ENCODE measurements around the gene MAST3. TPM values are rescaled to one million over a fixed set of nuclear protein-coding genes. Genes with fewer than 3 reads are reported as not detected.

MAST3 gene
- total RNA-seq, 1 experiment from 2014 or later, result 14.2 TPM

GRCh38 chr19:18096258-18096657, 1.3 kb upstream of the MAST3 start:
- ATAC-seq, result no peak
- H3K79me2 ChIP-seq (ENCODE audit: insufficient read depth, low read length), result no peaks in the 10 kb centered on the region
- no peaks in the 10 kb centered on the region for H3K27me3 ChIP-seq (ENCODE audit: insufficient read depth, low read length)
- no TSS peak for BruUV-seq (replicated peaks)
- H4K20me1 ChIP-seq (ENCODE audit: insufficient read depth), result no peaks in the 10 kb centered on the region
- TF ChIP-seq MAX (IDR thresholded peaks at IDR 0.05) (no peak), CTCF (IDR thresholded peaks at IDR 0.05 in 2 of 3, conservative IDR thresholded peaks at IDR 0.05 in 1 of 3; ENCODE audit: borderline replicate concordance in 1 of 3, insufficient read depth in 1 of 3, low read depth in 2 of 3, low read length in 2 of 3) (no peak), ZFX (IDR thresholded peaks at IDR 0.05) (no peak), EZH2phosphoT487 (IDR thresholded peaks at IDR 0.05; ENCODE audit: borderline replicate concordance) (no peak), TCF7L2 (IDR thresholded peaks at IDR 0.05; ENCODE audit: borderline replicate concordance, extremely low read depth, insufficient read depth, insufficient read length) (no peak), POLR2AphosphoS5 (IDR thresholded peaks at IDR 0.05; ENCODE audit: low read depth, low read length) (no peak), SIN3A (IDR thresholded peaks at IDR 0.05; ENCODE audit: low read depth) (no peak), ATF3 (IDR thresholded peaks at IDR 0.05) (no peak), FOSL1 (IDR thresholded peaks at IDR 0.05; ENCODE audit: low read depth) (no peak), ZBTB33 (IDR thresholded peaks at IDR 0.05; ENCODE audit: extremely low read depth, insufficient replicate concordance, low read length) (no peak), RAD21 (IDR thresholded peaks at IDR 0.05; ENCODE audit: low read depth) (no peak)
- H3K9ac ChIP-seq (ENCODE audit: low read length), result no peak overlapping the region
- ChIA-PET POLR2A (no interaction called here), RAD21 (ENCODE audit: low non-redundant PET in 1 of 2, low total read pairs in 2 of 2, uncharacterized antibody in 2 of 2, unreplicated experiment in 2 of 2) (no interaction called here), CTCF (no interaction called here)
- intact Hi-C loops (cut with micrococcal nuclease), result no loop called here
- peaks cover 14 to 27% of the 10 kb centered on the region in 2 experiments; a peak in 3 of 4 replicates for H3K4me1 ChIP-seq (ENCODE audit: control insufficient read depth in 1 of 2, insufficient read depth in 2 of 2, low read length in 2 of 2)
- H3K4me3 ChIP-seq (replicated peaks in 1 of 2; ENCODE audit: low read depth in 1 of 2, low read length in 2 of 2), result no peak overlapping the region
- no peak overlapping the region for H3K4me2 ChIP-seq (ENCODE audit: low read length)
- DNase-seq (ENCODE audit: low read depth, low spot score), result no peak
- no peak overlapping the region for H2AFZ ChIP-seq (ENCODE audit: low read depth, low read length, poor library complexity, severe bottlenecking)
- no peaks in the 10 kb centered on the region for H3K9me2 ChIP-seq (ENCODE audit: insufficient read depth)
- H3K27ac ChIP-seq (ENCODE audit: low read depth, low read length), result no peak overlapping the region
- H3K36me3 ChIP-seq (ENCODE audit: control insufficient read depth in 1 of 2, insufficient read depth in 2 of 2, low read length in 2 of 2), result no peaks in the 10 kb centered on the region
- no peaks in the 10 kb centered on the region for H3K9me3 ChIP-seq (ENCODE audit: control insufficient read depth in 1 of 2, insufficient read depth in 1 of 2, low read depth in 1 of 2, low read length in 2 of 2)

Measured in HCT116 (cell line).